NCI-H1930 (cell line): ENCODE data around the gene KRT77.

Experiments
- DNase-seq, 2 experiments: peaks; one replicate each; lab custom pipeline; 2025; lab: John Stamatoyannopoulos, UW

The KRT77 gene

DNA sequence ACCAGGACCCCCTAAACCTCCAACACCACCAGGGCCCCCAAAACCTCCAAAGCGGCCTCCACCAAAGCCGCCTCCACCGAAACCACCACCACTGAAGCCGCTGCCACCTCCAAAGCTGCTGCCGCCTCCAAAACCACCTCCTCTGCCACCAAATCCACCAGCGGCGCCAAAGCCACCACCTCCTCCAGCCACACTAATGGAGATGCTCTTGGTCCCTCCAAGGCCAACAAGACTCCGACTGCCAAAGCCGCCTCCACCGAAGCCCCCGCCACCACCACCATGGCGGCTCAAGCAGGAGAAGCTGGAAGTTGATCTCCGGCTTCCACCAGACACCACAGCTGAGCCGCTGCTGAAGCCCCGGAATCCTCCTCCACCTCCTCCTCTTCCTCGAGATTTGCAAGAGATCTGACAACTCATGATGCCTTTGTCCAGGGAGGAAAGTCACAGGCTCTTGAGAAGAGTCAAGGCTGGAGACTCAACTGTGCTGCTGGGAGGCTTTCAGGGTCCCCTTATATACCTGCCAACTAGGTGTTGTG is 51.5 kb downstream of the KRT77 start, which contains the start of gene KRT2:
KRT2 (minus strand) TSS at position 486 of the 536 bp plus-strand sequence; CDS start at position 417, 69 bp downstream.
- DNase-seq = no peak

DNA sequence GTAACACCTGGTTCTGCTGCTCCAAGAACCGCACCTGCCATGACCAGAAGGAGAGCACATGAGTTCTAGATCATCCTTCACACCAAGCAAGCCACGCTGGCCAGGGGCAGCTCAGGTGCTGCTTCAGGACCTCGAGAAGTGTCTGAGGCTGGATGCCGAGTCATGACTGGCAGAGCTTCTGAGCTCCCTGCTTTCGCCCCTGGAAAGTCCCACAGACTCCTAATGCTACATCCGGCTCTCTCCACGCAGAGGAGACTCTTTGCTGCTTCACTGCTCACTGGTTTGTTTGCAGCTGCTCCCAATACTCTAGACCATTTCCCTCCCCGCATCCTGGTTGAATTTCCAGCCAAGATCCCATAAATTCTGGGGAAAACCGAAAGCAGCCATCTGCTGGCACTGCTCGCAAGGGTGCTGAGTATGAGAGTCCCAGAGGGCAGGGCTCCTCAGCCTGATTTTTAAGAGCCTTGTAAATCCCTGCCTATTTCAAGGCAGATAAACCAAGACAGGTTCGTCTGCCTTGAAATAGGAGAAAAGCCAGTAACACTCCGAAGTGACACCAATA is 52.7 kb downstream of the KRT77 start:
- DNase-seq = no peak

DNA sequence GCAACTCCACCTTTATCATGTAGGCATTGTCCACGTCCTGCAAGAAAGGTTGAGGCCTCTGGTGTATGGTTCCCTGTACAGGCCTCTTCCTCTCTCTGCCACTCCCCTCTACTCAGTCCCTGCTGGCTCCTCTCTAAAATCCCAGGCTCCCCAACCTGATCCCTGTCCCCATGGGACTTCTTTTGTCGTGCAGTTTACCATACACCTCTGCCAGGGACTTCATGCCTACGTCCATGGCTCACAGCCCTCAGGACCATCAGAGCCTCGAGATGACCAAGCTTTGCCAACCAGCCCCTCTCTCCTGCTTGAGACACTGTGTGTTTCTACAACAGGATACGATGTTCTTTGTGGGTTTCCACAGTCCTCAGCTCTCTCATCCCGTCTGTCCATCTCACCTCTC is 54.3 kb downstream of the KRT77 start:
- DNase-seq = no peak

DNA sequence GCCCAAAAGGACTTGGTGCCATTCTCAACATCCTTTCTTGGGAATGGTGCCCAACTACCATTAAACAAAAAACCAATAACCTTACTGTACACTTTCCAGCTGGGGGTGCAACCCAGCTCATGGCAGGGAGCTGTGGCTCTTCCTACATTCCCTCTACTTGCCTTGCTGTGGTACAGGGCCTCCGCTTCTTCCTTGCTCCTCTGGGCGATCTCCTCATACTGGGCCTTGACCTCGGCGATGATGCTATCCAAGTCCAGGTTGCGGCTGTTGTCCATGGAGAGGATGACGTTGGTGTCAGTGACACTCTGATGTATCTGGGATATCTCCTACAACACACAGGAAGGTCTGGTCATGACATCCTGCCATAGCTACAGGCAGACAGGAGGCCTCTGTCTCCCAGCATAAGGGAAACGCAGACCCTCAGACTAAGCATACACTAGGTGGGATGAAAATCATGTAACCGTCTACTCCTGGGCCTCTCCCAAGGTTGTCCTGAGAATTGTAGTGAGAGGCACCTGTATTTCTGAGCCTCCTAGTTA is 55.2 kb downstream of the KRT77 start:
- no peak for DNase-seq

DNA sequence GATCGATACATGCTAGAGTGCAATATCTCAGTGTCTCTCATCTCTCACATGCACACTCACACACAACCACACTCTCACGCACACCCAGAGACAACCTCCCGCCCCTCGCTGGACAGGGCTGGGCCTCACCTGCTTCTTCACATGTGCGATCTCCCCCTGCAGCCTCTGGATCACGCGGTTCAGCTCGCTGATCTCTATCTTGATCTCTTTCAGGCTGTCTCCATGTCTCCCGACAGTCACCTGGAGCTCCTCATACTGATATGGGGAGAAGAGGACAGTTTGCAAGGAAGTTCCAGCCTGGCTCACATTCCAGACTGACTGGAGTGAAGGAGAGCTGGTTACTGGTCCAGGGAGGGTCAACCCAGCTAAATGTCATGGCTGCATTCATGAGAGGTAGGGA is 55.7 kb downstream of the KRT77 start:
- no peak for DNase-seq

DNA sequence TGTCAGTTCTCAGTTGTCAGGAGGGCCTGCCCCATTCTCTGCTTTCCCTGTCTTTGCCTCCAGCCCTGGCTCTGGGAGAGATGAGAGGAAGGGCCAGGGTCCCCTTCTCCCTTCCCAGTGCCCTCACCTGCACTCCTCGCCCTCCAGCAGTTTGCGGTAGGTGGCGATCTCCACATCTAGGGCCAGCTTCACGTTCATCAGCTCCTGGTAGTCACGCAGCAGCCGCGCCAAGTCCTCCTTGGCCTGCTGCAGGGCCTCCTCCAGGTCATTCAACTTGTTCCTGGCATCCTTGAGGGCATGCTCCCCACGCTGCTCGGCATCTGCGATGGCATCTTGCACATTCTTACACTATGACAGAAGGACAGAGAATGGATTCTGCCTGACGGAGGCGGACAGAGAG is 56.7 kb downstream of the KRT77 start:
- no peak for DNase-seq

DNA sequence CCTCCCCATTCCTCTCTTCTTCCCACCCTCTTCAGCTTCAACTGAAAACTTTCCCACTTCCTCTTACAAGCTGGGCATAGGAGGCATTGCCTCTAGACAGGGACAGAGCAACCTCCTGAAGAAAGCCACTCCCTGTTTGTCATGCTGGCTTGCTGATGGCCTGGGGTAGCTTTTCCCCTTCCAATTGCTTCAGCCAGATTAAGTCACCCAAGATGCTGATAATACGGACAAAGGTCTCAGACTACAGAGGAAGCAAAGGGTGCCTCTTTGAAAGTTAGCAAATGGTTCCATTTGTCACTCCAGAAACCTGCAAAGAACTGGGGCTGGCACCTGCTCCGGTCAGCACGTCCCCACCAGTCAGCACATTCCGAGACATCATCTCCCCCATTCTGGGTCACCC is 57.3 kb downstream of the KRT77 start:
- no peak for DNase-seq

DNA sequence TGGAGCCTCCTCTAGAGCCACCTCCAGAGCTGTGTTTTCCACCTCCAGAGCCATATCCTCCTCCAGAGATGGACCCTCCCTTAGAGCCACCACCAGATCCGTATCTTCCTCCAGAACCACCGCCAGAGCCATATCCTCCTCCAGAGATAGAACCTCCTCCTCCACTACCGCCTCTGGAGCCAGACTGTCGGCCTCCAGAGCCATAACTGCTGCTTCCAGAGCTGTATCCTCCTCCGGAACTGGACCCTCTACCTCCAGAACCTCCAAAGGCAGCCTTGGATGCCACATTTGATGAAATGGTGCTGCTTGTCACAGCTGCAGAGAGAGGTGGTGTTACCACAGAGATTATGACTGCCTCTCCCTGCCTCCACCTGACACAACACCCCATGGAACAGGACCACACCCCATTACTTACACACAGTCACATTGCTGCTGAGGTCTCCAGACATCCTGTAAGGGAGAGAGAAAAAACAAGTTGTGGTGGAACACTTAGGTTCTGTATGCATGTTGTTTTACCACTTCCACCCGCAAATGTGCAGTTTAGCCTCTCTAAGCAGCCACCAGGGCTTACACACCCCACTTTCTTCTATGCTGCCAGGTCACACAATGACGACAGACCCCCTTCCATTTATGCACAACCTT is 58.1 kb downstream of the KRT77 start:
- no peak for DNase-seq

DNA sequence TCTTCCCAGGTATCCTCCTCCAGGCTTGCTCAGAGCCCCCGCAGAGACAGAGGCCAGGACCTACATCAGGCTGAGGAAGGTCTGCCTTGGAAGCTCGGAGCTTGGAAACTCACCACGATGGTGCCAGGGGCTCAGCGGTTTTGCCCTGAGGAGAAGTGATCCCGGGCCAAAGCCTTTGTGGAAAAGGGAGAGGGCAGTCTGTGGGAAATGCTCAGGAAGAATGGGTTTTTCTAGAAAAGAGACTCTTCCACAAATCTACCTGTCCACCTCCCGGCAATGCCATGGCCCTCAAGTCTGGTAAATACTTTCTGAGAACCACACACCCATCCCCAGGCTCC is 59.3 kb downstream of the KRT77 start:
- DNase-seq = no peak

DNA sequence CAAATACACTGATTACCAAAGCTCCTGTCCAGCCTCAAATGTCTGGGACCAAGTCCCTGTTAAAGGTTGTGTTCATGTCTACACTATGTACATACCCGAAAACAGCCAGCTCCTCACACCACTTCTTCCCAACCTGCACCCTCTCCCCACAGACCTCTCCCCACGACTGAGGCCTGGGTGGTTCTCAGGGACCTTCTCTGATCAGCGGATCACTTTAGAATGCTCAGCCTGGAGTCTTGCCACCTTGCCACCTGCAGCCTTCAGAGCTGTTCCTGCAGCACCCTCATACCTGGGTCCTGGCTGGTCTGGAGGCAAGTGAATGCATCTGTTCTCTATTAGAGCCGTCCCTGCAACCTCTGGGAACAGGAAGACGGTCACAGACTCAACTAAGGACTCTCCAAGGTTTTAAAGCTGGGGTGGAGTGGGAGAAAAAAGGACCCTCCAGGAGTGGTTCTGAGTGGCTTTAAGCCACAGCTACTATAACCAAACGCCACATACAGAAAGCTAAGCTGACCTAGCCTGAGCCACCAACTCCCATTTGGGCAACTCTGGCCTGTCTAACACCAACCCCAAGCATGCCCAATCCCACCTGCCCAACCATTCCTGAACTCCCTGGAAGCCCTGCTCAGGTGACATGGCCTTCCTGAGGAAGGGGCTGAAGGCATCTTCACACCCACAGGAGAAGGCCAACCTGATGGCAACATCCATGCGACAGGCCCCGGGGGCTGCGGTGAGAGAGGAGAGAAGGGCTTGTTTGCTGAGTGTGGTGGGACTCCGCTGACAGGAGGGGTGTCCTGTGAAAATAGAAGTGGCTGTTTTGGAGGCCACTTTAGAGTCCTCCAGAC is 59.9 kb downstream of the KRT77 start:
- DNase-seq = no peak

DNA sequence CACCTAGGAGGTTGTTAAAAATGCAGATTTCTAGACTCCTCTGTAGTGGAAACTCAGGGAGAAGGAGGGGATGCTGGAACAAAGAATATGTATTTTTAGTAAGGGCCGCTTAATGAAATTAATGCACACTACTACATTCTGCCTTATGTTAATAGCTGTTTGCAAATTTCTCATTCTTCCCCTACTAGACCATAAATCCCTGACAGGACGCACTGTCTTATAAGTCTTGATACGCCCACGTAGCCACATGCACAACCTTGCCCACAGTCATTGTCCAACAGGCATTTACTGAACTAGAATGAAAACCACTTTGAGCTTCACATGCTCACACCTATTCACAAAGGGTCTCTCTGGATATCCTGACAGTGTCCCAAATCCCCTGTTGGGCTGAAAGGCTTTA is 61.9 kb downstream of the KRT77 start:
- DNase-seq = no peak
